ENCODE data around the gene ADK.

DNA sequence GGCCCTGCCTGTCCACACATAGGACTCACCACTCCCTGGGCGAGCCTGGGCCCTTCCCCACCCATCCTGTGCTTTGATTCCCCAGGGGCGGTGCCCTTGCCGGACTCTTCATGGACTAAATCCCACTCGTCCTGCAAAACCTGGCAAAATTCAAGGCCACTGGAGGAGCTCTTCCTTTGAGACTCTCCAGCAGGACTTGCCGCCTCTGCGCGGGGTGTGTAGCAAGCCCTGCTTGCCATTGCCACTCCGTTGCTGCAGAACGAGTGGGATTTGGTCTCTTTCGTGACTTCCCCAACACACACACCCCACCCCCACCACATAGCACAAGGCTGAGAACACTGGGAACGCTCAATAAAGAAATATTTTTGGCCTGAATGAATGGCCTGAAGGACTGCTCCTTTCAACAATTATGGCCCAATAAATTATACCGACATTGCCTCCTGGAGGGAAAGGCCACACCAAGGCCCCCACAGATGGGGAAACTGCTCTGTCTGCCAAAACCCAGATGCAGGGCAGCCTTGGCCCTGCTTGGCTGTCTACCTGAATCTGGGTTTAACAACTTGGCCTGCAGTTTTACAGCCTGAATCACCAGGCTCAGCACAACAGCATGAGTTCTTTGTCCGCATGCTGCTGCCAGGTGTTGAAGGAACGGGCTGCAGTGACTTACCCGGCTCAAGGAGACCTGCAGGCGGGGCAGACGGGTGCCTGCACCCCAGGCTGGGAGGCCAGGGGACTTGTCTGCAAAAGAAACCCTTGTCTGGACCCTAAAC lies 602.6 kb downstream of the ADK start:
- TF ChIP-seq, protein P1, sequence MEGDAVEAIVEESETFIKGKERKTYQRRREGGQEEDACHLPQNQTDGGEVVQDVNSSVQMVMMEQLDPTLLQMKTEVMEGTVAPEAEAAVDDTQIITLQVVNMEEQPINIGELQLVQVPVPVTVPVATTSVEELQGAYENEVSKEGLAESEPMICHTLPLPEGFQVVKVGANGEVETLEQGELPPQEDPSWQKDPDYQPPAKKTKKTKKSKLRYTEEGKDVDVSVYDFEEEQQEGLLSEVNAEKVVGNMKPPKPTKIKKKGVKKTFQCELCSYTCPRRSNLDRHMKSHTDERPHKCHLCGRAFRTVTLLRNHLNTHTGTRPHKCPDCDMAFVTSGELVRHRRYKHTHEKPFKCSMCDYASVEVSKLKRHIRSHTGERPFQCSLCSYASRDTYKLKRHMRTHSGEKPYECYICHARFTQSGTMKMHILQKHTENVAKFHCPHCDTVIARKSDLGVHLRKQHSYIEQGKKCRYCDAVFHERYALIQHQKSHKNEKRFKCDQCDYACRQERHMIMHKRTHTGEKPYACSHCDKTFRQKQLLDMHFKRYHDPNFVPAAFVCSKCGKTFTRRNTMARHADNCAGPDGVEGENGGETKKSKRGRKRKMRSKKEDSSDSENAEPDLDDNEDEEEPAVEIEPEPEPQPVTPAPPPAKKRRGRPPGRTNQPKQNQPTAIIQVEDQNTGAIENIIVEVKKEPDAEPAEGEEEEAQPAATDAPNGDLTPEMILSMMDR (IDR thresholded peaks at IDR 0.05; ENCODE audit: insufficient read depth, low read length), result no peak
- no peak for TF ChIP-seq POLR2AphosphoS5 (IDR thresholded peaks at IDR 0.05; ENCODE audit: low read depth)

All from HL-60 (cell line).